ENCODE data around the gene TPM1. TPM values are rescaled to one million over a fixed set of nuclear protein-coding genes. Genes with fewer than 3 reads are reported as not detected.

Gene TPM1
- total RNA-seq, 2 experiments from 2014 or later = 10.8 to 11.4 TPM

DNA sequence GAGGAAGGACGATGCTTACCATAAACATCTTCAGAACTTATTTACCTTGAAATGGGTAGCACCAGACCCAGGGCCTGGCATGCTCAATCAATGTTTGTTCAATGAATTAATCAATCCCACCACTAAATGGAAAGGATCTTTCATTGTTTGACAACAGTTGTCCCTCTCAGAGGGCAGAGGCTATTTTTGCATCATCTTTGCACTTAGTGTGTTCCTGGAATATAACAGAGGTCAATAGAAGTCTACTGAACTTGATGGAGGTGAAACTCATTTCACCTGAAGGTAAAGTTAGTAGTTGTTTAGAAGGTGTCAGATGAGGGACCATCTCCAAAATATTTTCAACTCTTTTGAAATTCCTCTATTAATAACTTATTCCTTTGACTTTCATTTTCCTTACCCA, 42.3 kb downstream of the TPM1 start:
- Mint-ChIP-seq H3K36me3 (no peaks in the 10 kb centered on the region), H3K4me1 (ENCODE audit: low read depth) (no peaks in the 10 kb centered on the region), H3K9me3 (no peaks in the 10 kb centered on the region), H3K27me3 (peaks cover 5% of the 10 kb centered on the region), H3K4me3 (no peak overlapping the region), H3K27ac (no peak overlapping the region)
- intact Hi-C loops (cut with micrococcal nuclease) = no loop called here
- ChIA-PET POLR2A (no interaction called here), CTCF (interaction anchor here (12.8 kb wide), 1 partner anchor 39 kb away, joined by 154 read pairs; the partner anchor contains the start of gene TPM1)
- DNase-seq = no peak

DNA sequence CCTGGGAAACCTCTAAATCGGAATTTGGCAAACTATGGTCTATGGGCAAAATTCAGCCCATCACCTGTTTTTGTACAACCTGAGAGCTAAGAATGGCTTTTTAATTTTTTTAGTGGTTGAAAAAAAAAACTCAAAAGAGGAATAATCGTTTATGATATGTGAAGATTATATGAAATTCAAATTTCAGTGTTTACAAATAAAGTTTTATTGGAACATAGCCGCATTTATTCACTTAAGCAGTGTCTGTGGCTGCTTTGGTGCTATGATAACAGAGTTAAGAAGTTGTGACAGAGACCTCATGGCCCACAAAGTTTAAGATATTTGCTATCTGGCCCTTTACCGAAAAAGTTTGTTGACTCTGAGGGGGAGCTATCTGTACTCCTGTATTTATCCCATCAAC, 42.7 kb downstream of the TPM1 start:
- Mint-ChIP-seq H3K36me3 (no peaks in the 10 kb centered on the region), H3K27ac (no peak overlapping the region), H3K9me3 (no peaks in the 10 kb centered on the region), H3K4me3 (no peak overlapping the region), H3K4me1 (ENCODE audit: low read depth) (no peaks in the 10 kb centered on the region), H3K27me3 (peaks cover 2% of the 10 kb centered on the region)
- ChIA-PET CTCF (interaction anchor here (12.8 kb wide), 1 partner anchor 39 kb away, joined by 154 read pairs; the partner anchor contains the start of gene TPM1), POLR2A (no interaction called here)
- intact Hi-C loops (cut with micrococcal nuclease) = no loop called here
- no peak for DNase-seq

DNA sequence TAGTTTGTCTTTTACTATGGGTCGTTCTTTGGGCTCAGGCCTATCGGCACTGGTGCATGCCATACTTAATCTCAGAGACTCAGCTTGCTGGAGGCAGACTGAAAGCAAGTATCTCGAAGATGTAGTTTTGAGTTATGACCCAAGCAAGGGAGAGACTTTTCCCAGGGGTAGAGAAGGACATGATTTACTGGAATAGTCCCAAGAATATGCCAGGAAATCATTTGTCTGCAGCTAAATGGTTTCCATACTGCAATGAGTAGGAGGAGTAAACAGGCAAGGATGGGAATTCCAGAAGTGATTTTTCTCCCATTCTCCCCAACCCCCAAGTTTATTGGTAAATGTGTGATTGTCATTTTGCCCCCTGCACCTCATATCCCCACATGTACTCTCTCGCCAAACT, 43.7 kb downstream of the TPM1 start:
- no peaks in the 10 kb centered on the region for H3K36me3 Mint-ChIP-seq
- H3K27ac Mint-ChIP-seq = no peak overlapping the region
- ChIA-PET CTCF (interaction anchor here (12.8 kb wide), 1 partner anchor 40 kb away, joined by 154 read pairs; the partner anchor contains the start of gene TPM1), POLR2A (no interaction called here)
- no peaks in the 10 kb centered on the region for H3K4me1 Mint-ChIP-seq (ENCODE audit: low read depth)
- peaks cover 2% of the 10 kb centered on the region for H3K27me3 Mint-ChIP-seq
- DNase-seq = no peak
- no peak overlapping the region for H3K4me3 Mint-ChIP-seq
- H3K9me3 Mint-ChIP-seq = no peaks in the 10 kb centered on the region
- intact Hi-C loops (cut with micrococcal nuclease) = no loop called here

DNA sequence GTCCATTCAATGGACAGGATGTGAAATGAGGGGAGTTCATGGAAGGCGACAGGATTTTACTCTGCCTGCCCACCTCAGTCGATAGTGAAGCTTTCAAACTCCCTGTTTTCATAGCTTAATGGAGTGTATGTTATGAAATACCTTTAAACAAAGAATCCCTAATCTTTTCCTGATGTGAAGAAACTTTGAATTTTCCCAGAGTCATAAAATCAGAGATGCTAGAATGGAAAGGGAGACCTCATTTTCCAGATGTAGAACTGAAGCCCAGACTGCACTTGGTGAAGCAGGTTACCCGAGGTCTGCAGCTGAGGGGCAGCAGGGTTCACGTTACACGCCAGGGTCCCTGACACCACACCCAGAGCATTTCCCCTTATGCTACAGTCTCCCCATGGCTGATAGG, 44.4 kb downstream of the TPM1 start:
- Mint-ChIP-seq H3K4me1 (ENCODE audit: low read depth) (no peaks in the 10 kb centered on the region), H3K36me3 (no peaks in the 10 kb centered on the region), H3K27me3 (no peaks in the 10 kb centered on the region), H3K27ac (no peak overlapping the region), H3K9me3 (no peaks in the 10 kb centered on the region), H3K4me3 (no peak overlapping the region)
- no peak for DNase-seq
- CTCF ChIA-PET = interaction anchor here (12.8 kb wide), 1 partner anchor 41 kb away, joined by 154 read pairs; the partner anchor contains the start of gene TPM1
- POLR2A ChIA-PET = no interaction called here
- intact Hi-C loops (cut with micrococcal nuclease) = no loop called here

DNA sequence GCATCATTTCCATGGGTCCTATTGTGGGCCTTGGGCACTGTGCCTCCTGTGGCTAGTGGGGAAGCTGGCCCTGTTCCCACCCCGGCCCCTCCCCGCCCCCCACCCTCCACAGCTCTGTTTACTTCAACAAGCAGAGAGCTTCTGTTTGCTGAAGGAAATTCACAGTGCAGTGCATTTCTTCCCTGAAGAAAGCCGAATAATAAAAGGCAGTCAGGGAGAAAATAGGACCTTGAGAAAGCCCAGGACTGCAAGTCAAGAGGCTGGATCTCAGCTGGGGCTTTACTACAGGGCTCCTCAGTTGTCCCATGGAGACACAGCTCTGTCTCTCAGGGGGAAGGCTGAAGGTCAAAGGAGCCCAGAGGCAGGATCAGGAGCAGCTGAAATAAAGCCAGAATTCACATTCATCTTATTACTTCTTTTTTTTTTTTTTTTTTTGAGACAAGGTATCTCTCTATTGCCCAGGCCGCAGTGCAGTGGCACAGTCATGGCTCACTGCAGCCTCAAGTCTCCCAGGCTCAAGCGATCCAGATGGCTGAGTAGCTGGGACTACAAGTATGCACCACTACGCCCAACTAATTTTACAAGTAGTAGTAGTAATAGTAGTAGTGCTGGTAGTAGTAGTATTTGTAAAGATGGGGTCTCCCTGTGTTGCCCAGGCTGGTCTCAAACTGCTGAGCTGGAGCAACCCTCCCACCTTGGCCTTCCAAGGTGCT, 46.1 kb downstream of the TPM1 start:
- ChIA-PET POLR2A (interaction anchor here (0.6 kb wide), 1 partner anchor 1370 kb away, joined by 3 read pairs; no protein-coding TSS in a partner anchor), CTCF (interaction anchor here (12.8 kb wide), 1 partner anchor 43 kb away, joined by 154 read pairs; the partner anchor contains the start of gene TPM1)
- intact Hi-C loops (cut with micrococcal nuclease) = no loop called here
- no peak for DNase-seq
- Mint-ChIP-seq H3K36me3 (no peaks in the 10 kb centered on the region), H3K27ac (no peak overlapping the region), H3K27me3 (no peaks in the 10 kb centered on the region), H3K4me3 (no peak overlapping the region), H3K4me1 (ENCODE audit: low read depth) (no peaks in the 10 kb centered on the region), H3K9me3 (no peaks in the 10 kb centered on the region)

DNA sequence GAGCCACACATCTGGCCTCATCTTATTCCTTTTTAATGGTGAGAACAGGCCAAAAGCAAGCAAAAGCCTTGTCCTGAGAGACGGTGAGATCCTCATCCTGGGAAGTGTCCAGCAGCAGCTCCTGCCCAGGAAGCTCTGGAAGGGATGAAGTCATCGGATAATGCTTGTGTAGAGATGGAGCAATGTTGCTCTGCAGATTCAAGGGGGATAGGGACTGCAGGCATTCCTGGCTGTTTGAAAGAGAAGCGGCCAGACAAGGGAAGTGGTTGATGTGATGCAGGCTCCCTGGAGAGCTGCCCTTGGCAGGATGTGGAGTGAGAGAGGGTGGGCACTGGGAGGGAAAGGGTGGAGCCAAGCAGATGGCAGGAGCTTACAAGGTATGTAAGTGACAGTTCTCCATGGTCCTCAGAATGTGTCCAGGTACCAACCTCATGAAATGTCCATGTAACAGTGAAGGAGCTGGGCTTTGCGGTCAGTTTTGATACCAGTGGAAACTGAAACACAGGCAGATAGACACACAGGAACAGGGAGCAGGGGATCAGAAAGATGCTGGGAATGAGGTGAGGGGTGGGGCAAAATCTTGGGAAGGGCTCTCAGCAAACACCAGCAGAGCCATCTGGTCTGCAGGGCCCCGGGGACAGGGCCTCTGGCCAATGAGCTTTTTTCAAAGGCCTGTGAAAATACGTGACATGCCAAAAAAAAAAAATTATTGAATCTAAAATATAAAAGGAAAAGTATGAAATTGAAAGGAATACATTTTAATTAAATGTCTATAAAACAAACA, 46.9 kb downstream of the TPM1 start:
- ChIA-PET CTCF (interaction anchor here (0.7 to 12.8 kb wide), 2 partner anchors 24 to 43 kb away, joined by 3 to 154 read pairs; partner anchors contain the start of gene TPM1), POLR2A (interaction anchor here (0.6 kb wide), 1 partner anchor 547 kb away, joined by 3 read pairs; no protein-coding TSS in a partner anchor)
- no peak overlapping the region for H3K27ac Mint-ChIP-seq
- H3K4me3 Mint-ChIP-seq = no peak overlapping the region
- intact Hi-C loops (cut with micrococcal nuclease) = no loop called here
- no peak for DNase-seq
- no peaks in the 10 kb centered on the region for H3K4me1 Mint-ChIP-seq (ENCODE audit: low read depth)
- H3K9me3 Mint-ChIP-seq = no peaks in the 10 kb centered on the region
- H3K27me3 Mint-ChIP-seq = no peaks in the 10 kb centered on the region
- H3K36me3 Mint-ChIP-seq = no peaks in the 10 kb centered on the region

DNA sequence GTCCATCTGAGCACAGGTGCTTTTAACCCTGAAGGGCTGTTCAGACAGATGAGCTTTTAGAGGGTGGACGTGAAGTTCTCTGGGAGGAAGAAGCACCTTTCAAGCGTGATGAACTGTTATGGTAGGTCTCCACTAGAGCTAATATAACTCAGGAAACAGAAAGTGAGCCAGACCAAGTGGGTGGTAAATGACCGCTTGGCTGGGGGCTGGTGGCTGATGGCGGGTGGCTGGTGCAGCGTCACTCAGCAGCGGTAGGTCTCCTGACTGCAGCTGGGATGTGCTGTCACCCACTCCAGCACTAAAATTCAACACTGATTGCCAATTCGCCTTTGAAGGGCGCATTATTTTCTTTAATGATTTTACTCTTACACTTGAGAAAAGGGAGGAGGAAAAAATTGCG, 47.9 kb downstream of the TPM1 start:
- H3K36me3 Mint-ChIP-seq = no peaks in the 10 kb centered on the region
- H3K9me3 Mint-ChIP-seq = no peaks in the 10 kb centered on the region
- no peak overlapping the region for H3K27ac Mint-ChIP-seq
- no peaks in the 10 kb centered on the region for H3K4me1 Mint-ChIP-seq (ENCODE audit: low read depth)
- no peak for DNase-seq
- intact Hi-C loops (cut with micrococcal nuclease) = no loop called here
- ChIA-PET POLR2A (interaction anchor here (0.6 kb wide), 1 partner anchor 546 kb away, joined by 3 read pairs; no protein-coding TSS in a partner anchor), CTCF (interaction anchor here (0.6 to 12.8 kb wide), 2 partner anchors 44 to 176 kb away, joined by 4 to 154 read pairs; partner anchors contain the start of gene TPM1)
- H3K4me3 Mint-ChIP-seq = no peak overlapping the region
- no peaks in the 10 kb centered on the region for H3K27me3 Mint-ChIP-seq

DNA sequence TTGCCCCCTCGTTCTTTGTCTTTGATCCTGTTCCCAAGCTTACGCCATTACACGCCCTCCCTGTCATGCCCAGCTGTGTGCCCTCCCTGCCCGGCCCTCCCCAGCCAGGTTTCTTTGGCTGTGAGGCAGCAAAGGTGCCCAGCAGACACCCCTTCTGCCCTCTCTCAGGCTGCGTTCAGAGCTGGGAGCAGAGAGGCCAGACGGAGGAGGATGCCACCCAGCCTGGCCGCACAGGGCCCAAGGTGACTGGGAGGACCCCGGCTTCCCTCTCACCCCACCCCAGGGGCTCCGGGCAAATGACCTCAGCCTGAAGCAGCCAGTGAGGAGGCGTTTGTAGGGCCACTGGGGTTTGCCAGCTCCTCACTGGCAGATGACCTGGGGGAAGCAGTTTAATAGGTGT, 48.3 kb downstream of the TPM1 start:
- H3K4me1 Mint-ChIP-seq (ENCODE audit: low read depth) = no peaks in the 10 kb centered on the region
- no peaks in the 10 kb centered on the region for H3K36me3 Mint-ChIP-seq
- no peaks in the 10 kb centered on the region for H3K27me3 Mint-ChIP-seq
- no peak overlapping the region for H3K4me3 Mint-ChIP-seq
- CTCF ChIA-PET = interaction anchor here (0.6 to 12.8 kb wide), 2 partner anchors 45 to 176 kb away, joined by 4 to 154 read pairs; partner anchors contain the start of gene TPM1
- no peak overlapping the region for H3K27ac Mint-ChIP-seq
- intact Hi-C loops (cut with micrococcal nuclease) = no loop called here
- POLR2A ChIA-PET = no interaction called here
- H3K9me3 Mint-ChIP-seq = no peaks in the 10 kb centered on the region
- no peak for DNase-seq

DNA sequence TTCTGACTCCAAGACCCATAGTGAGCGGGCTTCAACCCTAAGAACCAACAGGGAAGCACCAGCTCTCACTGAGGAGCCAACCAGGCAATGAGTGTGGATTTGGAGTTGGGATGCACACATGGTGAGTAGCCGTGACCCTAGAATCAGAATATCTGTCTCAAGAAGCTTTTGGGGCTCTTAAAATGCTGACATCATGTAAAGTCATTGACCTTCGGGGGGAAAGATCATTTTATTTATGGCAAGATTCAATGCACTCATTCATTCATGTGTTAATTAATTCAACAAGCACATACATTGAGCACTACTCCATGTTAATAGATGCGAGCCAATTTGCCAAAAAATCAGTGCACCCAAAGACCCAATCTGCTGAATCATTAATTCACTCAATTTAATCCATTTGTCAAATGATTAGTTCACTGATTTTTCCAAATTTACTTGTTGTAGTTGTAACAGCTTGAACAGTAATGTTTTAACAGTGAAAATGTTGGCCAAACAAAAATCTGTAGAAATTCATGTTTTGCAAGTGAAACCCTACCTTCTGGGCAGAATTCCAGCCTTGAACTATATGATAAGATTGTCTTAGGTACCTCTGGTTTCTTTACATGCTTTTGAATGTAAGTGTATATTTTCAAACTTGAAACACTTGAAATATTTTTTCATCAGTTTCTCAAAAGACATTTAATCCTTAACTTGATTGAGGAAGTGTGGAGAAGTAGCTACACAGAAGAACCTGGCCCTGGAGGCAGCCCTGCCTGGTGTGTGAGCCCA, 49.3 kb downstream of the TPM1 start:
- CTCF ChIA-PET = interaction anchor here (0.7 to 12.8 kb wide), 6 partner anchors 14 to 700 kb away, joined by 3 to 154 read pairs (median 4); partner anchors contain the start of gene TPM1
- intact Hi-C loops (cut with micrococcal nuclease) = no loop called here
- H3K27ac Mint-ChIP-seq = no peak overlapping the region
- no peaks in the 10 kb centered on the region for H3K4me1 Mint-ChIP-seq (ENCODE audit: low read depth)
- POLR2A ChIA-PET = no interaction called here
- DNase-seq = no peak
- no peaks in the 10 kb centered on the region for H3K27me3 Mint-ChIP-seq
- no peaks in the 10 kb centered on the region for H3K36me3 Mint-ChIP-seq
- no peaks in the 10 kb centered on the region for H3K9me3 Mint-ChIP-seq
- H3K4me3 Mint-ChIP-seq = no peak overlapping the region

DNA sequence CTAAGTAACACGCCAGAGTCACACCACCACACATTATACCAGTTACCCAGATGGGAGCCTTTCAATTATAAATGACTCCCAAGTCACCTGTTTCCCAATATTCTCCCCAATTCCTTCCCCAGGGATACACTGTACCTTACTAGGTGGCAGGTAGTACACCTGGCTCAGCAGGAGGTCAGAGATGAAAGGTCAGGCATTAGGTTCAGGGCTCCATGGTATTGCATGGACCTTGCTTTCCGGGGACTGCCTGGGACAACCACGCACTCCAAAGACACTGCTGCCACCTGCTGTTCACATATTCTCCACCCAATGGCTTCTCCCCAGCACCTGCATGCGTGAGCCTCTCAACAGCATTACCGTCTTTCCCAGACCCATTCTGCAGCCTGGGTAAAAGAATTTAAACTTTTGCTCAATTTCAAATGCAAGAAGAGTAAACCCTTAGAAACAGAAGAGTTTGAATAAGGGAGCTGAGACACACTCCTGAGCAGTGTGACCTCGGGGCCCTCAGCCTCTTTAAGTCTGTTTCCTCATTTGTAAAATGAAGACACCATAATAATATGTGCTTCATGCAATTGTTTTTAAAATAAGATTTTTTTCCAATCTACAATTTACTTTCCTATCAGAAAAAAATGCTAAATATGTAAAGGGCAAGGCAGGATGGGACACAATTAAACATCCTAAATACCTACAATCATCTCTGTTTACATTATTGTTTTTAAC, 51.1 kb downstream of the TPM1 start:
- Mint-ChIP-seq H3K36me3 (no peaks in the 10 kb centered on the region), H3K4me1 (ENCODE audit: low read depth) (no peaks in the 10 kb centered on the region), H3K27ac (no peak overlapping the region), H3K27me3 (no peaks in the 10 kb centered on the region), H3K9me3 (no peaks in the 10 kb centered on the region), H3K4me3 (no peak overlapping the region)
- peak; percentile 83 for DNase-seq
- ChIA-PET CTCF (interaction anchor here (0.5 to 12.8 kb wide), 22 partner anchors 12 to 772 kb away, joined by 3 to 154 read pairs (median 4); partner anchors contain the start of gene TPM1), POLR2A (interaction anchor here (0.7 kb wide), 1 partner anchor 1045 kb away, joined by 3 read pairs; no protein-coding TSS in a partner anchor)
- intact Hi-C loops (cut with micrococcal nuclease) = loop anchor here (1.0 kb wide), 2 partner anchors 45 to 245 kb away; no protein-coding TSS in a partner anchor

DNA sequence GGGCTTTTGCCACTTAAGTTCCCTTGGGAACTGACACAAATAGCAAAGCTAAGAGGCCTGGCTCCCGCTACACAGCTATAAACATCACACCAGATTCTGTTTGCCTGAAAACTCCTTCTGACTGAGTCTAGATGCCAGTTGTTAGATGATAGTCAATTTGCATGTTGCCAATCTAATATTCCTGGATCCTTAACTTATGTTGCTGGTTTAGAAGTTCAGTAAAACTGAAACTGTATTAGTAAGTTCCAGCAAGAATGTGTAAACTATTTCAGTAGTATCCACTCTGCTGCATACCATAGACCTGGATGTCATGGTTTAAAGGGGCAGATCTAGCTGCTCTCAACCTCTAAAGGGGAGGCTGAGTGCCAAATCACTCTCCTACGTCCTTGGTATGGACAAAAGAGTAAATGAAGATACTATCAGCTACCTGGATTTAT, 52.0 kb downstream of the TPM1 start:
- Mint-ChIP-seq H3K9me3 (no peaks in the 10 kb centered on the region), H3K27me3 (no peaks in the 10 kb centered on the region), H3K4me1 (ENCODE audit: low read depth) (no peaks in the 10 kb centered on the region), H3K4me3 (no peak overlapping the region), H3K27ac (no peak overlapping the region), H3K36me3 (no peaks in the 10 kb centered on the region)
- CTCF ChIA-PET = interaction anchor here (0.7 to 12.8 kb wide), 16 partner anchors 14 to 773 kb away, joined by 3 to 154 read pairs (median 4); partner anchors contain the start of gene TPM1
- intact Hi-C loops (cut with micrococcal nuclease) = no loop called here
- POLR2A ChIA-PET = no interaction called here
- DNase-seq = no peak

All from activated CD4-positive, alpha-beta memory T cell treated with anti-CD3 and anti-CD28 coated beads for 36 hours (primary cell).